Measurements from ENCODE around the gene ZNF503.

Gene ZNF503

GRCh38 chr10:75355706-75356105, 45.9 kb downstream of the ZNF503 start:
- TF ChIP-seq EZH2phosphoT487 (IDR thresholded peaks at IDR 0.05; ENCODE audit: low read depth) = no peak
- TF ChIP-seq CTCF (IDR thresholded peaks at IDR 0.05; ENCODE audit: low read depth, low read length) = no peak

GRCh38 chr10:75353183-75353582, 48.4 kb downstream of the ZNF503 start:
- H3K27me3 ChIP-seq (ENCODE audit: low read depth, low read length) = no peaks in the 10 kb centered on the region
- no peak overlapping the region for H3K4me2 ChIP-seq (ENCODE audit: low read length)
- H3K36me3 ChIP-seq (replicated peaks; ENCODE audit: low read depth, low read length) = no peaks in the 10 kb centered on the region
- H3K4me1 ChIP-seq (ENCODE audit: low read length) = no peaks in the 10 kb centered on the region
- no peak overlapping the region for H3K4me3 ChIP-seq (ENCODE audit: low read length)
- H3K27ac ChIP-seq (ENCODE audit: low read length) = no peak overlapping the region
- no peaks in the 10 kb centered on the region for H3K79me2 ChIP-seq (ENCODE audit: low read length)
- no peaks in the 10 kb centered on the region for H4K20me1 ChIP-seq (ENCODE audit: insufficient read depth, low read length)
- TF ChIP-seq CTCF (IDR thresholded peaks at IDR 0.05; ENCODE audit: low read depth, low read length) (no peak), EZH2phosphoT487 (IDR thresholded peaks at IDR 0.05; ENCODE audit: low read depth) (no peak)
- H3K9ac ChIP-seq (ENCODE audit: low read length) = no peak overlapping the region
- no peak overlapping the region for H2AFZ ChIP-seq (ENCODE audit: low read depth, low read length)
- no peaks in the 10 kb centered on the region for H3K9me3 ChIP-seq (ENCODE audit: insufficient read depth, low read length)

More at GRCh38 chr10:75355706-75356105, 45.9 kb downstream of the ZNF503 start:
- Histone ChIP-seq H4K20me1 (ENCODE audit: insufficient read depth, low read length) (no peaks in the 10 kb centered on the region), H3K27me3 (ENCODE audit: low read depth, low read length) (no peaks in the 10 kb centered on the region), H2AFZ (ENCODE audit: low read depth, low read length) (no peak overlapping the region), H3K4me2 (ENCODE audit: low read length) (no peak overlapping the region), H3K9me3 (ENCODE audit: insufficient read depth, low read length) (no peaks in the 10 kb centered on the region), H3K79me2 (ENCODE audit: low read length) (no peaks in the 10 kb centered on the region), H3K9ac (ENCODE audit: low read length) (no peak overlapping the region), H3K36me3 (replicated peaks; ENCODE audit: low read depth, low read length) (no peaks in the 10 kb centered on the region), H3K27ac (ENCODE audit: low read length) (no peak overlapping the region), H3K4me3 (ENCODE audit: low read length) (no peak overlapping the region), H3K4me1 (ENCODE audit: low read length) (no peaks in the 10 kb centered on the region)

- no peaks in the 10 kb centered on the region for H3K4me1 ChIP-seq (ENCODE audit: low read length)
- H3K27me3 ChIP-seq (ENCODE audit: low read depth, low read length) = no peaks in the 10 kb centered on the region
- H3K4me3 ChIP-seq (ENCODE audit: low read length) = no peak overlapping the region
- no peaks in the 10 kb centered on the region for H4K20me1 ChIP-seq (ENCODE audit: insufficient read depth, low read length)
- no peaks in the 10 kb centered on the region for H3K9me3 ChIP-seq (ENCODE audit: insufficient read depth, low read length)
- H3K79me2 ChIP-seq (ENCODE audit: low read length) = no peaks in the 10 kb centered on the region
- H3K4me2 ChIP-seq (ENCODE audit: low read length) = no peak overlapping the region
- no peak overlapping the region for H2AFZ ChIP-seq (ENCODE audit: low read depth, low read length)
- no peak overlapping the region for H3K9ac ChIP-seq (ENCODE audit: low read length)
- H3K36me3 ChIP-seq (replicated peaks; ENCODE audit: low read depth, low read length) = no peaks in the 10 kb centered on the region
- H3K27ac ChIP-seq (ENCODE audit: low read length) = no peak overlapping the region
- TF ChIP-seq CTCF (IDR thresholded peaks at IDR 0.05; ENCODE audit: low read depth, low read length) = no peak
- TF ChIP-seq EZH2phosphoT487 (IDR thresholded peaks at IDR 0.05; ENCODE audit: low read depth) = no peak
These were observed 48.9 kb downstream of the ZNF503 start for GRCh38 chr10:75352650-75353049.

- no peaks in the 10 kb centered on the region for H3K36me3 ChIP-seq (replicated peaks; ENCODE audit: low read depth, low read length)
- H3K4me1 ChIP-seq (ENCODE audit: low read length) = no peaks in the 10 kb centered on the region
- H3K4me3 ChIP-seq (ENCODE audit: low read length) = no peak overlapping the region
- no peak for TF ChIP-seq CTCF (IDR thresholded peaks at IDR 0.05; ENCODE audit: low read depth, low read length)
- no peak for TF ChIP-seq EZH2phosphoT487 (IDR thresholded peaks at IDR 0.05; ENCODE audit: low read depth)
- no peak overlapping the region for H3K9ac ChIP-seq (ENCODE audit: low read length)
- H2AFZ ChIP-seq (ENCODE audit: low read depth, low read length) = no peak overlapping the region
- H3K27ac ChIP-seq (ENCODE audit: low read length) = no peak overlapping the region
- H3K9me3 ChIP-seq (ENCODE audit: insufficient read depth, low read length) = no peaks in the 10 kb centered on the region
- H3K4me2 ChIP-seq (ENCODE audit: low read length) = no peak overlapping the region
- H4K20me1 ChIP-seq (ENCODE audit: insufficient read depth, low read length) = no peaks in the 10 kb centered on the region
- H3K27me3 ChIP-seq (ENCODE audit: low read depth, low read length) = no peaks in the 10 kb centered on the region
- H3K79me2 ChIP-seq (ENCODE audit: low read length) = no peaks in the 10 kb centered on the region
These were observed 49.9 kb downstream of the ZNF503 start for GRCh38 chr10:75351637-75352036.

Measured in OCI-LY3 (cell line).